H1 (cell line): ENCODE results near the gene NCCRP1. TPM values are rescaled to one million over a fixed set of nuclear protein-coding genes. Genes with fewer than 3 reads are reported as not detected.

Experiments used
- CTCF ChIA-PET: fragments of 300-600 bp; sonication (Branson Sonifier 250); formaldehyde crosslinking; loops from one replicate; lab custom pipeline; 2021; ENCODE audit not compliant: partially characterized antibody; lab: Charles Lee
- POLR2A ChIA-PET: fragments of 300-600 bp; sonication (Branson Sonifier 250); formaldehyde crosslinking; loops from one replicate; lab custom pipeline; 2021; ENCODE audit warnings: inconsistent platforms; ENCODE audit not compliant: partially characterized antibody; lab: Charles Lee
- DNase-seq, 2 experiments: peaks; one replicate each; pipeline versions ENCODE4 v3.0.0 to v3.0.0-alpha.2; 2010 to 2022; ENCODE audit warnings: low spot score in 2 of 2, low read depth in 1 of 2, mixed read lengths in 1 of 2
- FAIRE-seq: peaks from 2 replicates; lab custom pipeline; 2011; peaks lifted over from hg19 to GRCh38; lab: Jason Lieb, UNC
- H2AFZ ChIP-seq: 2 replicates; pipeline ENCODE4 v1.8.1; 2012; ENCODE audit warnings: low read length, inconsistent platforms
- H2AK5ac ChIP-seq: 2 replicates; pipeline ENCODE4 v1.6.1; 2013; ENCODE audit warnings: low read depth, low read length
- H2BK120ac ChIP-seq: replicated peaks from 2 replicates; pipeline ENCODE3; 2013; ENCODE audit warnings: low read depth, low read length, inconsistent platforms
- H2BK12ac ChIP-seq: 2 replicates; pipeline ENCODE4 v1.6.1; 2013; ENCODE audit warnings: low read depth, low read length
- H2BK15ac ChIP-seq: 2 replicates; pipeline ENCODE4 v1.6.1; 2013; ENCODE audit warnings: low read length
- H2BK20ac ChIP-seq: 2 replicates; pipeline ENCODE4 v1.6.1; 2013; ENCODE audit warnings: low read length
- H2BK5ac ChIP-seq: 2 replicates; pipeline ENCODE4 v1.6.1; 2013; ENCODE audit warnings: low read depth, low read length
- H3K14ac ChIP-seq: 2 replicates; pipeline ENCODE4 v1.6.1; 2013; ENCODE audit warnings: inconsistent platforms; ENCODE audit not compliant: insufficient read length
- H3K18ac ChIP-seq: 2 replicates; pipeline ENCODE4 v1.6.1; 2013; ENCODE audit warnings: low read length; ENCODE audit errors: extremely low read depth
- H3K23ac ChIP-seq: 2 replicates; pipeline ENCODE4 v1.6.1; 2013; ENCODE audit warnings: inconsistent platforms; ENCODE audit not compliant: insufficient read length
- H3K23me2 ChIP-seq: 2 replicates; pipeline ENCODE4 v1.6.1; 2013; ENCODE audit warnings: low read depth, low read length
- H3K27ac ChIP-seq: 2 replicates; pipeline ENCODE4 v1.6.1; 2011; ENCODE audit warnings: low read depth, low read length, inconsistent platforms
- H3K27me3 ChIP-seq, 4 experiments: replicated peaks in 1 of 4; 1 replicate in 1 of 4; 2 replicates in 3 of 4; pipeline versions ENCODE4 v1.6.1 to v1.8.1; 2011 to 2013; ENCODE audit warnings: low read length in 3 of 4, mild to moderate bottlenecking in 3 of 4, inconsistent platforms in 2 of 4, mixed read lengths in 2 of 4, moderate library complexity in 1 of 4; ENCODE audit not compliant: control insufficient read depth in 3 of 4, insufficient read depth in 3 of 4; ENCODE audit errors: extremely low read depth in 1 of 4
- H3K36me3 ChIP-seq, 4 experiments: 2 replicates each; pipeline versions ENCODE4 v1.6.1 to v1.8.1; 2011 to 2013; ENCODE audit warnings: mild to moderate bottlenecking in 4 of 4, low read length in 3 of 4, moderate library complexity in 2 of 4, control low read depth in 1 of 4, inconsistent platforms in 1 of 4; ENCODE audit not compliant: insufficient read depth in 4 of 4, control insufficient read depth in 2 of 4
- H3K4ac ChIP-seq: replicated peaks from 2 replicates; pipeline ENCODE3; 2013; ENCODE audit warnings: low read length, low read depth, mixed read lengths, inconsistent platforms; ENCODE audit not compliant: insufficient read length
- H3K4me1 ChIP-seq, 4 experiments: replicated peaks in 1 of 4; 1 replicate in 1 of 4; 2 replicates in 3 of 4; pipeline versions ENCODE4 v1.6.1 to v1.8.1; 2011 to 2013; ENCODE audit warnings: low read length in 3 of 4, inconsistent platforms in 2 of 4, mixed read lengths in 1 of 4; ENCODE audit not compliant: insufficient read depth in 4 of 4, control insufficient read depth in 3 of 4
- H3K4me2 ChIP-seq, 2 experiments: 2 replicates each; pipeline versions ENCODE4 v1.6.1 to v1.8.1; 2011 to 2013; ENCODE audit warnings: low read depth in 2 of 2, low read length in 2 of 2, control low read depth in 1 of 2, inconsistent platforms in 1 of 2, mild to moderate bottlenecking in 1 of 2; ENCODE audit not compliant: insufficient read depth in 1 of 2
- H3K4me3 ChIP-seq, 4 experiments: fragments of 200-600, 300-600 bp in 1 of 4; sonication (generic), shearing (Covaris generic), sonication (Bioruptor Twin) in 1 of 4; 2 replicates each; pipeline versions ENCODE4 v1.5.1 to v1.8.1; 2011 to 2016; ENCODE audit warnings: low read length in 4 of 4, low read depth in 3 of 4, control low read depth in 2 of 4, inconsistent platforms in 2 of 4, mild to moderate bottlenecking in 2 of 4, mixed read lengths in 1 of 4, moderate library complexity in 1 of 4; ENCODE audit not compliant: insufficient read depth in 2 of 4; ENCODE audit errors: extremely low read depth in 1 of 4
- H3K56ac ChIP-seq: replicated peaks from 2 replicates; pipeline ENCODE3; 2013; ENCODE audit warnings: low read depth, mild to moderate bottlenecking, mixed read lengths, low read length, inconsistent platforms; ENCODE audit not compliant: insufficient read length
- H3K79me1 ChIP-seq: 2 replicates; pipeline ENCODE4 v1.6.1; 2013; ENCODE audit warnings: low read depth, low read length, control low read depth
- H3K79me2 ChIP-seq, 2 experiments: 2 replicates each; pipeline versions ENCODE4 v1.6.1 to v1.8.1; 2012 to 2013; ENCODE audit warnings: low read length in 2 of 2, mild to moderate bottlenecking in 2 of 2, inconsistent platforms in 1 of 2; ENCODE audit not compliant: insufficient read depth in 2 of 2, control insufficient read depth in 1 of 2
- H3K9ac ChIP-seq, 4 experiments: replicated peaks in 1 of 4; 1 replicate in 1 of 4; 2 replicates in 3 of 4; pipeline versions ENCODE4 v1.6.1 to v1.8.1; 2011 to 2013; ENCODE audit warnings: low read depth in 3 of 4, low read length in 3 of 4, control low read depth in 2 of 4, mild to moderate bottlenecking in 2 of 4, moderate library complexity in 2 of 4, inconsistent platforms in 1 of 4; ENCODE audit errors: extremely low read depth in 1 of 4
- H3K9me3 ChIP-seq, 2 experiments: 2 replicates each; pipeline versions ENCODE4 v1.6.1 to v1.8.1; 2012 to 2013; ENCODE audit warnings: mild to moderate bottlenecking in 2 of 2, moderate library complexity in 2 of 2, control low read depth in 1 of 2, inconsistent platforms in 1 of 2, low read depth in 1 of 2, low read length in 1 of 2, mixed read lengths in 1 of 2; ENCODE audit not compliant: insufficient read depth in 2 of 2
- H4K20me1 ChIP-seq, 2 experiments: replicated peaks in 1 of 2; 2 replicates each; pipeline versions ENCODE3 to v1.8.1; 2011 to 2013; ENCODE audit warnings: inconsistent platforms in 2 of 2, low read length in 2 of 2, mild to moderate bottlenecking in 1 of 2; ENCODE audit not compliant: insufficient read depth in 2 of 2, control insufficient read depth in 1 of 2
- H4K5ac ChIP-seq: 2 replicates; pipeline ENCODE4 v1.6.1; 2013; ENCODE audit warnings: low read length, low read depth, mixed read lengths, inconsistent platforms; ENCODE audit not compliant: insufficient read length
- H4K8ac ChIP-seq: 2 replicates; pipeline ENCODE4 v1.8.0; 2013; ENCODE audit warnings: mild to moderate bottlenecking, moderate library complexity, low read length, inconsistent platforms; ENCODE audit not compliant: insufficient read depth; ENCODE audit errors: extremely low read depth
- H4K91ac ChIP-seq: replicated peaks from 2 replicates; pipeline ENCODE3; 2013; ENCODE audit warnings: low read length, mixed read lengths, inconsistent platforms; ENCODE audit not compliant: insufficient read length
- BACH1 ChIP-seq: IDR thresholded peaks from 2 replicates; pipeline ENCODE4 v1.6.1; 2012; ENCODE audit warnings: low read length, improper control_type of control experiment
- BCL11A ChIP-seq, 2 experiments: IDR thresholded peaks; one replicate each; pipeline ENCODE4 v1.6.1; 2011; ENCODE audit warnings: low read depth in 2 of 2, low read length in 2 of 2, mild to moderate bottlenecking in 2 of 2
- EZH2 ChIP-seq: fragments of 200-600 bp; sonication (generic); IDR thresholded peaks from 2 replicates; pipeline ENCODE4 v1.7.1; 2012; ENCODE audit warnings: low read depth, mild to moderate bottlenecking, moderate library complexity, low read length, inconsistent platforms; ENCODE audit not compliant: severe bottlenecking
- KDM5A ChIP-seq: fragments of 200-600 bp; IDR thresholded peaks from 2 replicates; pipeline ENCODE4 v1.7.1; 2012; ENCODE audit warnings: mild to moderate bottlenecking, low read length, inconsistent platforms, mixed read lengths
- RNF2 ChIP-seq: fragments of 200-900, 300-1000 bp; sonication (generic); IDR thresholded peaks from 2 replicates; pipeline ENCODE4 v1.7.1; 2016; ENCODE audit warnings: borderline replicate concordance, low read depth, mild to moderate bottlenecking, antibody characterized with exemption, low read length; ENCODE audit not compliant: poor library complexity, severe bottlenecking; ENCODE audit errors: missing control alignments
- SIRT6 ChIP-seq: IDR thresholded peaks from one replicate; pipeline ENCODE4 v1.7.1; 2012; ENCODE audit warnings: low read length, inconsistent platforms
- WGBS, 2 experiments: shearing (Covaris generic) in 1 of 2; methylation state at CpG; one replicate each; pipeline versions ENCODE4 v1.1.6 to v1.1.7; 2013 to 2015; ENCODE audit warnings: low lambda C conversion rate in 2 of 2, mixed read lengths in 2 of 2, inconsistent platforms in 1 of 2, low coverage in 1 of 2, missing lambda C conversion rate in 1 of 2; ENCODE audit not compliant: insufficient replicate concordance in 2 of 2, insufficient coverage in 1 of 2, insufficient read length in 1 of 2; ENCODE audit errors: extremely low coverage in 1 of 2, missing lambda C conversion rate in 1 of 2; 5-methylcytosine and 5-hydroxymethylcytosine counted together
- polyA plus RNA-seq, 7 experiments: library from polyadenylated mRNA; depleted of rRNA in 3 of 7; stranded (reverse) in 5 of 7; unstranded in 2 of 7; fragments of >200 nt in 5 of 7; fragments of 200-250 nt in 2 of 7; gene quantifications; 1 replicate in 5 of 7; 2 replicates in 1 of 7; 4 replicates in 1 of 7; pipeline versions ENCODE4 v1.2.1 to v1.2.3, GENCODE V29; 2011 to 2013; ENCODE audit warnings: missing spikeins in 2 of 7, mixed read lengths in 2 of 7
- total RNA-seq: library from RNA; stranded (reverse); fragmentation: NEBNext Ultra II Directional; extraction: Animal tissue kit (Norgen Biotek cat#: 25700); gene quantifications from 2 replicates; pipeline ENCODE4 v1.2.1, GENCODE V29; 2021
- TF ChIP-seq, protein P1 (sequence below): IDR thresholded peaks from 2 replicates; pipeline ENCODE4 v1.6.1; 2012; ENCODE audit warnings: inconsistent platforms
- TF ChIP-seq, protein P2 (sequence below): IDR thresholded peaks from 2 replicates; pipeline ENCODE4 v1.6.1; 2012; ENCODE audit warnings: inconsistent platforms

NCCRP1 gene
- total and polyA plus RNA-seq, 2 of the 8 experiments (the other 6 are each of a cell fraction or from before 2014, with no cell fraction given): 2.8 to 7.9 TPM

DNA sequence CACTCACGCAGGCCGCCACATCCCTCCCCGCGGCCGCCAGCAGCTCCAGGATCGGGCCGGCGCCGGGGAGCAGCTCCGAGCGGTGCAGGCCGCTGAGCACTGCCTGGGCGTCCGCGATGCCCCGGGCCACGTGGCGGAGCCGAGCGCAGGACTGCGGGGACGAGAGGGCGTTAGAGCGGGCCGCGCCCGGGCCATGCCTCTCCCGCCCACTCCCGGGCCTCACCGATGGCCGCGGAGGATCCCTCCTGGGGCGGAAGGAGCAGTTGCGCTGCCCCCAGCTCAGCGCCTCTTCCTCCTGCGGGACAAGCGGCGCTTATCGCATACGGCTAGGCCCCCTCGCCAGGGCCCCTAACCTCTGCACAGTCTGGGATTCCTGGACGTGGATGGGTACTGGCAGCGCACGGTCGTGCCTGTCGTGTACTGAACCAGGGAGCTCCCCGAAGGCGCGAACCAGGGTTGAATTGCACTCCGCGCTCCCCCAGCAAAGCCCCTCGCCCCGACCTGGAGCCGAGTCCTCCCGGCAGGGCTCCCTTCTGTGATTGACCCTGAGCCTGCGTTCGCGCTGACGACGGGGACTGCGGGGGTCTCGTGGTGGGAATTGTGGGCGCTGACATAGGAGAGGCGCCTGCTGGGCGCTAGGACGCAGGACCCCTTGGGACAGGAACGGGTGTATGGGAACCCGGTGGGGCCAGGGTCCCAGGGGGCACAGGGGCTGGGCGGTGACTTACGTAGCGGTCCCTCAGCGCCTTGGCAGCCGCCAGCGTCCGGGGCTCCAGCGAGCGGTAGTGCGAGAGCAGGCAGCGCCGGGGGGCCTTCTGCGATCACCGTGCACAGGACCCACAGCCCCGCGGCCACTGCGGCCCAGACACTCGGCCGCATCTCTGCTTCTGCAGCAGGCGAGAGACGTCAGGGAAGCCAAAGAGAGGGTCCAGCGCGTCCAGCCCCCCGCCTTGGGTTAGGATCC lies 51.2 kb downstream of the NCCRP1 start:
- FAIRE-seq (no peak), DNase-seq (peak in 1 of 2 experiments; percentile 69)
- CTCF ChIA-PET: interaction anchor here (1.2 to 1.6 kb wide), 5 partner anchors 24 to 136 kb away, joined by 3 to 5 read pairs (median 4); no protein-coding TSS in a partner anchor
- no peaks in the 10 kb centered on the region for H3K36me3 ChIP-seq
- no peak overlapping the region for H2BK5ac ChIP-seq
- H3K23ac ChIP-seq: no peak overlapping the region
- POLR2A ChIA-PET: interaction anchor here (0.8 kb wide), 1 partner anchor 78 kb away, joined by 3 read pairs; no protein-coding TSS in a partner anchor
- H4K91ac ChIP-seq: peak overlapping the region; percentile 15
- H2BK15ac ChIP-seq: no peak overlapping the region
- peaks cover 29 to 43% (median 36%) of the 10 kb centered on the region in 4 experiments for H3K27me3 ChIP-seq
- H2AFZ ChIP-seq: no peak overlapping the region; the same call in 1 of the 2 replicates
- H3K4ac ChIP-seq: no peak overlapping the region
- H3K4me2 ChIP-seq: peak overlapping the region; percentile 32 to 81
- no peaks in the 10 kb centered on the region for H3K79me1 ChIP-seq
- no peak overlapping the region for H4K8ac ChIP-seq
- no peak overlapping the region for H2BK20ac ChIP-seq
- peaks cover 0 to 3% of the 10 kb centered on the region in 2 experiments; a peak in 1 of 4 replicates for H3K9me3 ChIP-seq
- H3K14ac ChIP-seq: no peak overlapping the region
- no peak overlapping the region for H3K56ac ChIP-seq
- no peak overlapping the region for H2AK5ac ChIP-seq
- H3K27ac ChIP-seq: no peak overlapping the region
- peak overlapping the region; percentile 71; the same call in 1 of the 2 replicates for H3K18ac ChIP-seq
- H2BK12ac ChIP-seq: no peak overlapping the region
- H2BK120ac ChIP-seq: no peak overlapping the region
- peaks cover 0 to 14% (median 7%) of the 10 kb centered on the region in 4 experiments; a peak in 5 of 7 replicates for H3K4me1 ChIP-seq
- peak overlapping the region in 3 of 4 experiments; percentile 10 to 51 (median 12); a peak in 4 of 8 replicates for H3K4me3 ChIP-seq
- peaks cover 0 to 5% of the 10 kb centered on the region in 2 experiments for H4K20me1 ChIP-seq
- no peak overlapping the region for H3K9ac ChIP-seq
- 17% methylated on average over 73 of the region's 92 CpGs; no CpG with 5 or more reads in 1 of the 2 experiments for WGBS, 2 experiments
- peaks cover 8% of the 10 kb centered on the region; the same call in 1 of the 2 replicates for H3K23me2 ChIP-seq
- H3K79me2 ChIP-seq: no peaks in the 10 kb centered on the region
- no peak overlapping the region for H4K5ac ChIP-seq
- TF ChIP-seq, protein P1, sequence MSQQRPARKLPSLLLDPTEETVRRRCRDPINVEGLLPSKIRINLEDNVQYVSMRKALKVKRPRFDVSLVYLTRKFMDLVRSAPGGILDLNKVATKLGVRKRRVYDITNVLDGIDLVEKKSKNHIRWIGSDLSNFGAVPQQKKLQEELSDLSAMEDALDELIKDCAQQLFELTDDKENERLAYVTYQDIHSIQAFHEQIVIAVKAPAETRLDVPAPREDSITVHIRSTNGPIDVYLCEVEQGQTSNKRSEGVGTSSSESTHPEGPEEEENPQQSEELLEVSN: peak; percentile 87
- no peak for TF ChIP-seq BACH1
- TF ChIP-seq EZH2: peak; percentile 96
- TF ChIP-seq KDM5A: no peak
- TF ChIP-seq SIRT6: no peak
- TF ChIP-seq BCL11A (IDR thresholded peaks at IDR 0.05; ENCODE audit: low read depth in 2 of 2, low read length in 2 of 2): no peak
- TF ChIP-seq RNF2: peak; percentile 19
- TF ChIP-seq, protein P2, sequence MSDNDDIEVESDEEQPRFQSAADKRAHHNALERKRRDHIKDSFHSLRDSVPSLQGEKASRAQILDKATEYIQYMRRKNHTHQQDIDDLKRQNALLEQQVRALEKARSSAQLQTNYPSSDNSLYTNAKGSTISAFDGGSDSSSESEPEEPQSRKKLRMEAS: peak; percentile 93
